Smooth muscle cell (in vitro differentiated cells): ENCODE results near the gene PARD3B. TPM values are rescaled to one million over a fixed set of nuclear protein-coding genes. Genes with fewer than 3 reads are reported as not detected.

Experiments
- DNase-seq: peaks from one replicate; lab custom pipeline; 2025; ENCODE audit not compliant: unreplicated experiment; lab: John Stamatoyannopoulos, UW
- H2AFZ ChIP-seq: fragments of 200-600 bp; sonication (generic); 2 replicates; pipeline ENCODE4 v1.6.0; 2016; ENCODE audit warnings: antibody characterized with exemption, low read depth, mild to moderate bottlenecking
- H3F3A ChIP-seq: fragments of 200-600 bp; sonication (generic); 2 replicates; pipeline ENCODE4 v1.6.0; 2017; ENCODE audit warnings: antibody characterized with exemption, low read depth
- H3K27ac ChIP-seq: fragments of 200-600 bp; sonication (generic); 2 replicates; pipeline ENCODE4 v1.5.1; 2016; ENCODE audit warnings: low read depth, mild to moderate bottlenecking
- H3K27me3 ChIP-seq: fragments of 200-600 bp; sonication (generic); 2 replicates; pipeline ENCODE4 v1.6.1; 2016; ENCODE audit warnings: low read depth, mild to moderate bottlenecking
- H3K36me3 ChIP-seq: fragments of 200-600 bp; sonication (generic); 2 replicates; pipeline ENCODE4 v1.5.1; 2016; ENCODE audit warnings: low read depth
- H3K4me1 ChIP-seq: fragments of 200-600 bp; sonication (generic); 2 replicates; pipeline ENCODE4 v1.5.1; 2016; ENCODE audit warnings: low read depth
- H3K4me2 ChIP-seq: fragments of 200-600 bp; sonication (generic); 2 replicates; pipeline ENCODE4 v1.6.0; 2016; ENCODE audit warnings: mild to moderate bottlenecking
- H3K4me3 ChIP-seq: fragments of 200-600 bp; sonication (generic); 2 replicates; pipeline ENCODE4 v1.5.1; 2016; ENCODE audit warnings: mild to moderate bottlenecking
- H3K79me2 ChIP-seq: fragments of 200-600 bp; sonication (generic); 2 replicates; pipeline ENCODE4 v1.6.0; 2016; ENCODE audit warnings: low read depth, mild to moderate bottlenecking
- H3K9ac ChIP-seq: fragments of 200-600 bp; sonication (generic); 2 replicates; pipeline ENCODE4 v1.6.0; 2016; ENCODE audit warnings: low read depth
- H3K9me3 ChIP-seq: fragments of 200-600 bp; sonication (generic); replicated peaks from 2 replicates; pipeline ENCODE4 v1.5.1; 2016; ENCODE audit warnings: low read depth
- H4K20me1 ChIP-seq: fragments of 200-600 bp; sonication (generic); 2 replicates; pipeline ENCODE4 v1.6.0; 2016; ENCODE audit warnings: low read depth
- WGBS: methylation state at CpG from one replicate; pipeline ENCODE4 v1.1.7; 2016; ENCODE audit warnings: low lambda C conversion rate; 5-methylcytosine and 5-hydroxymethylcytosine counted together
- polyA plus RNA-seq: library from polyadenylated mRNA; unstranded; fragments of >200 nt; fragmentation: Nextera tagmentation; extraction: Ambion mirVana; gene quantifications from 2 replicates; pipeline ENCODE4 v1.2.1, GENCODE V29; 2016
- total RNA-seq: library from RNA; depleted of rRNA; stranded (reverse); fragments of >200 nt; gene quantifications from 2 replicates; pipeline ENCODE4 v1.2.3, GENCODE V29; 2014
- TF ChIP-seq, protein P1 (sequence below): fragments of 200-600 bp; sonication (generic); IDR thresholded peaks from 2 replicates; pipeline ENCODE4 v1.5.1; 2017; ENCODE audit warnings: borderline replicate concordance, mild to moderate bottlenecking, antibody characterized with exemption; ENCODE audit not compliant: insufficient read depth, poor library complexity, severe bottlenecking

Gene PARD3B
- total and polyA plus RNA-seq, 2 experiments from 2014 or later = 3.3 to 12.2 TPM

DNA sequence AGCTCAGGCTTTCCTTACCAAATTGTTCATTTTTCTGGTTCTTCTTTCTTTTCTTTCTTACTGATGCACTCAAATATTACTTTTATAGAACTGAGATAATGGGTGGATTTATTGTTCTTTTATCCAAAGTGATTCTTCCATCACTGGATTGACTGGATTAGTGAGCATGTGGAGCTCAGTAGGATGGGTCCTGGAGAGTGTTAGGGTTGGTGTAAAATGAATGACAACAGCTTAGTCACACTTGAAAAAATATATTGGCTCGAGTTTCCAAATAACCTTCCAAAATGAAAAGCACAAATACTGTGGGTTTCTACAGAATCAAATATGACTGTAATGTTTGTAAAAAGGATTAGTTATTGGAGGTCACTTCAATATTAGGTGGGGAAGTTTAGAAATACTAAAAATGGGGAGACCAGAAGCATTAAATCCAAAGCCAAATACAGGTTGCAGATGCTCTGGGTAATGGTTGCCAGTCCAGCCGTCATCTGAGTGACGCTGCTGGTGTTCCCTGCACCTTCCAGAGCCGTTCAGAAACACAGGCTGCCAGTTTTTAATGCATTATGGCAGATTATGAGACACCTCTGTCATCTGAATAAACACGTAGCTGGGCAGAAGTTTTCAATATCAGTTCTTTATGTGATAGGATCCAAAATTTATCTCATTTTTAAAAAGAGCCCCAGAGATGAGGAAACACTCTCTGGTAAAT is 842.2 kb downstream of the PARD3B start:
- Histone ChIP-seq H3K27ac (no peak overlapping the region), H4K20me1 (no peaks in the 10 kb centered on the region), H3K9ac (no peak overlapping the region), H3K9me3 (no peaks in the 10 kb centered on the region), H3K4me3 (no peak overlapping the region), H3K79me2 (no peaks in the 10 kb centered on the region), H3F3A (no peaks in the 10 kb centered on the region), H3K4me1 (no peaks in the 10 kb centered on the region), H3K27me3 (no peaks in the 10 kb centered on the region), H3K4me2 (no peak overlapping the region), H3K36me3 (no peaks in the 10 kb centered on the region), H2AFZ (no peak overlapping the region)
- WGBS = 85% methylated on average over 5 of the region's 5 CpGs
- TF ChIP-seq, protein P1, sequence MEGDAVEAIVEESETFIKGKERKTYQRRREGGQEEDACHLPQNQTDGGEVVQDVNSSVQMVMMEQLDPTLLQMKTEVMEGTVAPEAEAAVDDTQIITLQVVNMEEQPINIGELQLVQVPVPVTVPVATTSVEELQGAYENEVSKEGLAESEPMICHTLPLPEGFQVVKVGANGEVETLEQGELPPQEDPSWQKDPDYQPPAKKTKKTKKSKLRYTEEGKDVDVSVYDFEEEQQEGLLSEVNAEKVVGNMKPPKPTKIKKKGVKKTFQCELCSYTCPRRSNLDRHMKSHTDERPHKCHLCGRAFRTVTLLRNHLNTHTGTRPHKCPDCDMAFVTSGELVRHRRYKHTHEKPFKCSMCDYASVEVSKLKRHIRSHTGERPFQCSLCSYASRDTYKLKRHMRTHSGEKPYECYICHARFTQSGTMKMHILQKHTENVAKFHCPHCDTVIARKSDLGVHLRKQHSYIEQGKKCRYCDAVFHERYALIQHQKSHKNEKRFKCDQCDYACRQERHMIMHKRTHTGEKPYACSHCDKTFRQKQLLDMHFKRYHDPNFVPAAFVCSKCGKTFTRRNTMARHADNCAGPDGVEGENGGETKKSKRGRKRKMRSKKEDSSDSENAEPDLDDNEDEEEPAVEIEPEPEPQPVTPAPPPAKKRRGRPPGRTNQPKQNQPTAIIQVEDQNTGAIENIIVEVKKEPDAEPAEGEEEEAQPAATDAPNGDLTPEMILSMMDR = no peak
- no peak for DNase-seq

DNA sequence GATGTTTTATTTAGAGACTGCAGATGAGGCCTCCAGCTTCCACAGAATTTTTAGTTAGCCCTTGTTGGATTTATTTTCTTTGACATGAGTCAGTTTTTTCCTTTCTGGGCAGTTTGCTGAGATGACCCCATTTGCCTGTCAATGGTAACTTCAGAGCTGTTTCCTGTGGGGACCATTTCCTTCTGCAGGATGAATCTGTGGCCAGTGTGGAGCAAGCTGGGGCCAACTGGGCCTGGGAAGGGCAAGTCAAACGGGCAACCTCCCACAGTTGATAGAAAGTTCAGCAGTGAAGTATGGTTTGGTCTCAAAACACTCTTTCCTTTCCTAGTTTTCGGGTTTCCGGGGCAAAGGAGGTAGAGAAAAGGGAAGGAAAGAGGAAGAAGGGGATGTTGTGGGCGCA is 845.6 kb downstream of the PARD3B start:
- no peaks in the 10 kb centered on the region for H4K20me1 ChIP-seq
- H3K79me2 ChIP-seq = no peaks in the 10 kb centered on the region
- H3K27ac ChIP-seq = no peak overlapping the region
- H3K9me3 ChIP-seq = no peaks in the 10 kb centered on the region
- no peak overlapping the region for H3K4me3 ChIP-seq
- TF ChIP-seq, protein P1 = no peak
- no peaks in the 10 kb centered on the region for H3K27me3 ChIP-seq
- no peak overlapping the region for H3K9ac ChIP-seq
- 89% methylated on average over 4 of the region's 4 CpGs for WGBS
- H3K4me2 ChIP-seq = no peak overlapping the region
- DNase-seq = no peak
- no peaks in the 10 kb centered on the region for H3K36me3 ChIP-seq
- H2AFZ ChIP-seq = no peak overlapping the region
- no peaks in the 10 kb centered on the region for H3K4me1 ChIP-seq
- no peaks in the 10 kb centered on the region for H3F3A ChIP-seq

DNA sequence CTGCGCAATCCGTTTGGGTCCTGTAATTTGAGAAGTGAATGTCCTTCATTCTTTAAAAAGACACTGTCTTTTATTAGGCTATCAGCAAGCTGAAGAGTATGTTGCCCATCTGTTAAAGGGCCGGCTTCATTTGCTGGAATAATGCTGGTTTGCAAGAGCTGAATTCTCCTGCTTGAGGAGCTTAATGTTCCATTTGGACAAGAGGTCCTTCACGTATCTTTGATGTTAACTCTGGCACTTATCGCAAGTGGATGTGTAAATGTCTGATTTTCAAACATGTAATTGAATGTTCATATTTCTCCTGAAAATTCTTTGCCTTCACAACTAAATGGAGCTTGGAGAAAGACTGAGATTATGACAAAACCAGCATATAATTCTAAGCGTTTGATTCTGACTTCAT is 856.2 kb downstream of the PARD3B start:
- H3K27ac ChIP-seq = no peak overlapping the region
- no peaks in the 10 kb centered on the region for H3F3A ChIP-seq
- no peaks in the 10 kb centered on the region for H4K20me1 ChIP-seq
- H3K9ac ChIP-seq = no peak overlapping the region
- no peaks in the 10 kb centered on the region for H3K27me3 ChIP-seq
- H3K4me2 ChIP-seq = no peak overlapping the region
- H3K79me2 ChIP-seq = no peaks in the 10 kb centered on the region
- H3K36me3 ChIP-seq = no peaks in the 10 kb centered on the region
- no peak for DNase-seq
- H3K4me1 ChIP-seq = no peaks in the 10 kb centered on the region
- H3K9me3 ChIP-seq = no peaks in the 10 kb centered on the region
- TF ChIP-seq, protein P1 = no peak
- H2AFZ ChIP-seq = no peak overlapping the region
- 92% methylated on average over 6 of the region's 6 CpGs for WGBS
- H3K4me3 ChIP-seq = no peak overlapping the region

DNA sequence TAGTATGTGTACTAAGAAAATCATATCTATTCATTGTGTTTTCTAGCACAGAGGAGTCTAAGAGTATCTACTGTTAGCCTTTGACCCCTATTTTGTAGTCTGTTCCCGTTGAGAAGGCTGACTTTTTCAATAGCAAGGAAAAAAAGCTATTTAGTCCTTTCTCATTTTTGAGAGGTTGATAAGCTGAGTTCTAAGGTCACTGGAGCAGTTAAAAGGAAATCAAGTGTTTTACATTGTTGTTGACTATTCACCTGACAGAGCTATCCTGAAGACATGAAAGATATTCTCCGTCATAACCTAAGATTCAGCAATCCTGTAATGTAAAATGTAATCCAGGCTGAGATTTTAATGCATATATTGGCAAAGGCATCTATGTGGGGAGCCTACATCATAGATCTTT is 856.7 kb downstream of the PARD3B start:
- Histone ChIP-seq H3K79me2 (no peaks in the 10 kb centered on the region), H3K4me3 (no peak overlapping the region), H3F3A (no peaks in the 10 kb centered on the region), H2AFZ (no peak overlapping the region), H3K27me3 (no peaks in the 10 kb centered on the region), H3K27ac (no peak overlapping the region), H3K9me3 (no peaks in the 10 kb centered on the region), H3K4me2 (no peak overlapping the region), H4K20me1 (no peaks in the 10 kb centered on the region), H3K36me3 (no peaks in the 10 kb centered on the region), H3K4me1 (no peaks in the 10 kb centered on the region), H3K9ac (no peak overlapping the region)
- TF ChIP-seq, protein P1 = no peak
- 91% methylated on average over 2 of the region's 2 CpGs for WGBS
- no peak for DNase-seq
